GM23338 (cell line): Measurements from ENCODE around the gene LYST. TPM values are rescaled to one million over a fixed set of nuclear protein-coding genes. Genes with fewer than 3 reads are reported as not detected.

Experiments
- ATAC-seq: fragments of 200-7000 bp; cut with Tn5 transposase; 3 replicates; pipeline ENCODE4 v1.9.1; 2020
- DNase-seq: peaks from one replicate; pipeline ENCODE4 v3.0.0-alpha.2; 2015; ENCODE audit warnings: low spot score
- H2AFZ ChIP-seq: fragments of 200-600 bp; sonication (generic); 2 replicates; pipeline ENCODE4 v1.8.0; 2016; ENCODE audit warnings: antibody characterized with exemption, mild to moderate bottlenecking, moderate library complexity
- H3F3A ChIP-seq: fragments of 200-600 bp; sonication (generic); replicated peaks from 2 replicates; pipeline ENCODE4 v1.8.0; 2017; ENCODE audit warnings: antibody characterized with exemption, mixed run types, low read depth
- H3K27ac ChIP-seq: fragments of 200-600 bp; sonication (generic); 2 replicates; pipeline ENCODE4 v1.6.1; 2016; ENCODE audit warnings: low read depth
- H3K27me3 ChIP-seq: fragments of 200-600 bp; sonication (generic); 2 replicates; pipeline ENCODE4 v1.8.0; 2016; ENCODE audit warnings: mild to moderate bottlenecking, mixed run types, moderate library complexity; ENCODE audit not compliant: insufficient read depth
- H3K36me3 ChIP-seq: fragments of 200-600 bp; sonication (generic); 2 replicates; pipeline ENCODE4 v1.8.0; 2016; ENCODE audit warnings: mild to moderate bottlenecking; ENCODE audit not compliant: insufficient read depth
- H3K4me1 ChIP-seq: fragments of 200-600 bp; sonication (generic); 2 replicates; pipeline ENCODE4 v1.8.0; 2016; ENCODE audit warnings: mild to moderate bottlenecking, moderate library complexity; ENCODE audit not compliant: insufficient read depth
- H3K4me2 ChIP-seq: fragments of 200-600 bp; sonication (generic); 2 replicates; pipeline ENCODE4 v1.7.1; 2017; ENCODE audit warnings: mixed run types
- H3K4me3 ChIP-seq: fragments of 200-600 bp; sonication (generic); 2 replicates; pipeline ENCODE4 v1.6.1; 2016; ENCODE audit warnings: mixed run types
- H3K79me2 ChIP-seq: fragments of 200-600 bp; sonication (generic); replicated peaks from 2 replicates; pipeline ENCODE4 v1.8.0; 2017; ENCODE audit warnings: mild to moderate bottlenecking; ENCODE audit not compliant: insufficient read depth
- H3K9me2 ChIP-seq: fragments of 200-600 bp; sonication (generic); 2 replicates; pipeline ENCODE4 v1.8.0; 2017; ENCODE audit not compliant: insufficient read depth
- H4K20me1 ChIP-seq: fragments of 200-600 bp; sonication (generic); replicated peaks from 2 replicates; pipeline ENCODE4 v1.8.0; 2017; ENCODE audit warnings: mild to moderate bottlenecking; ENCODE audit not compliant: insufficient read depth
- H3K27ac Mint-ChIP-seq: 2 replicates; pipeline ENCODE4 v1.8.0; 2020; ENCODE audit warnings: inconsistent platforms, mild to moderate bottlenecking, moderate library complexity, mixed read lengths
- H3K27me3 Mint-ChIP-seq: 3 replicates; pipeline ENCODE4 v1.8.0; 2022; ENCODE audit warnings: low read depth, mild to moderate bottlenecking, moderate library complexity, mixed read lengths, inconsistent platforms; ENCODE audit not compliant: insufficient read depth, poor library complexity
- H3K36me3 Mint-ChIP-seq: 3 replicates; pipeline ENCODE4 v1.8.0; 2021; ENCODE audit warnings: low read depth, mild to moderate bottlenecking, inconsistent platforms, moderate library complexity, mixed read lengths
- H3K4me1 Mint-ChIP-seq: 3 replicates; pipeline ENCODE4 v1.8.0; 2020; ENCODE audit warnings: mild to moderate bottlenecking, inconsistent platforms, mixed read lengths
- H3K4me3 Mint-ChIP-seq: 3 replicates; pipeline ENCODE4 v1.8.0; 2021; ENCODE audit warnings: moderate library complexity, mild to moderate bottlenecking, inconsistent platforms, mixed read lengths
- H3K9me3 Mint-ChIP-seq: 3 replicates; pipeline ENCODE4 v1.8.0; 2020; ENCODE audit warnings: moderate library complexity, mild to moderate bottlenecking, inconsistent platforms, mixed read lengths
- CREB1 ChIP-seq: fragments of 250-450 bp; sonication (Bioruptor Pico); IDR thresholded peaks from 2 replicates; pipeline ENCODE4 v1.5.0; 2020; ENCODE audit warnings: low read depth, mild to moderate bottlenecking, moderate library complexity
- EZH2 ChIP-seq: fragments of 200-600 bp; sonication (generic); IDR thresholded peaks from one replicate; pipeline ENCODE4 v1.8.0; 2017; ENCODE audit warnings: antibody characterized with exemption, mild to moderate bottlenecking, low read depth; ENCODE audit not compliant: unreplicated experiment
- EZH2phosphoT487 ChIP-seq: fragments of 200-600 bp; sonication (generic); IDR thresholded peaks from one replicate; pipeline ENCODE4 v1.8.1; 2018; ENCODE audit warnings: antibody characterized with exemption; ENCODE audit not compliant: unreplicated experiment
- JUNB ChIP-seq: IDR thresholded peaks from one replicate; pipeline ENCODE4 v1.6.1; 2016; ENCODE audit warnings: antibody characterized with exemption; ENCODE audit not compliant: unreplicated experiment
- NANOG ChIP-seq: IDR thresholded peaks from 2 replicates; pipeline ENCODE4 v1.6.1; 2016; ENCODE audit warnings: antibody characterized with exemption, borderline replicate concordance
- POLR2AphosphoS5 ChIP-seq: IDR thresholded peaks from 2 replicates; pipeline ENCODE4 v1.6.1; 2016; ENCODE audit warnings: antibody characterized with exemption, low read depth
- STAT1 ChIP-seq: IDR thresholded peaks from one replicate; pipeline ENCODE4 v1.6.1; 2016; ENCODE audit warnings: antibody characterized with exemption; ENCODE audit not compliant: unreplicated experiment
- ZNF114 ChIP-seq: fragments of 250-450 bp; sonication (Bioruptor Pico); IDR thresholded peaks from 2 replicates; pipeline ENCODE4 v1.5.0; 2020; ENCODE audit warnings: mild to moderate bottlenecking, moderate library complexity
- ZNF331 ChIP-seq: fragments of 250-450 bp; sonication (Bioruptor Pico); IDR thresholded peaks from 2 replicates; pipeline ENCODE4 v1.5.0; 2020; ENCODE audit warnings: low read depth, mild to moderate bottlenecking, moderate library complexity
- polyA plus RNA-seq: library from polyadenylated mRNA; unstranded; fragments of >200 nt; fragmentation: Nextera tagmentation; extraction: Ambion mirVana; gene quantifications from 2 replicates; pipeline ENCODE4 v1.2.1, GENCODE V29; 2016
- total RNA-seq: library from RNA; depleted of rRNA; stranded (reverse); fragments of >200 nt; shearing (Covaris generic); gene quantifications from 2 replicates; pipeline ENCODE4 v1.2.3, GENCODE V29; 2014
- TF ChIP-seq, protein P1 (sequence below): fragments of 250-450 bp; sonication (Bioruptor Pico); IDR thresholded peaks from 2 replicates; pipeline ENCODE4 v1.5.0; 2020; ENCODE audit warnings: mild to moderate bottlenecking, moderate library complexity
- TF ChIP-seq, protein P2 (sequence below): IDR thresholded peaks from 2 replicates; pipeline ENCODE4 v1.6.1; 2016; ENCODE audit warnings: antibody characterized with exemption
- TF ChIP-seq, protein P3 (sequence below): IDR thresholded peaks from one replicate; pipeline ENCODE4 v1.6.1; 2018; ENCODE audit warnings: antibody characterized with exemption; ENCODE audit not compliant: unreplicated experiment
- TF ChIP-seq, protein P4 (sequence below), 2 experiments: fragments of 200-600 bp in 1 of 2; sonication (generic) in 1 of 2; conservative IDR thresholded peaks; 2 replicates each; pipeline versions ENCODE4 v1.5.1 to v1.6.1; 2016 to 2017; ENCODE audit warnings: antibody characterized with exemption in 2 of 2, low read depth in 2 of 2, mild to moderate bottlenecking in 2 of 2, moderate library complexity in 1 of 2

The LYST gene
- total and polyA plus RNA-seq, 2 experiments from 2014 or later, result 0.21 to 1.0 TPM

DNA sequence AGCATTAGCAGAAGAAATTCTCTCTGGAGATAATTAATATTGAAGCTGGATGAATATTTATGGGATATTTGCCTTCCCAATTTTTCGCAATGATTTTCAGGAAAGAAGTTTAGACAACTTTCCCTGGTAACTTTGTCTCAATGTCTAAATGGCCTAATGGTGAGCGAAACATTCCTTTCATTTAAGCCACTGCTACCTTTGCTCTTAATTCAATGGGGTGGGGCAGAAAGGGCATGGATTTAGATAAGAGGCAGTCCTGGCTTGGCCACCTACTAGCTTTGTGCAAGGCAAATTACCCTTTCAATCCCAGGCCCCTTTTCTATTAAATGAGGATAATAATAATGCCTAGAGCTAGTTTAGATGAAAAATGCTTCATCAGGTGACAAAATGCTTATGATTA, 27.1 kb upstream of the LYST start:
- H3K27me3 Mint-ChIP-seq, result peaks cover 3% of the 10 kb centered on the region
- no peaks in the 10 kb centered on the region for H3K36me3 ChIP-seq

More for the DNA sequence above, 27.1 kb upstream of the LYST start:
- H3K27ac Mint-ChIP-seq, result no peak overlapping the region
- no peaks in the 10 kb centered on the region for H3K79me2 ChIP-seq
- no peaks in the 10 kb centered on the region for H3F3A ChIP-seq
- H3K4me1 ChIP-seq, result no peaks in the 10 kb centered on the region; the same call in 1 of the 2 replicates
- TF ChIP-seq ZNF331 (CRISPR knock-in tag) (no peak), NANOG (no peak), CREB1 (CRISPR knock-in tag) (no peak), EZH2phosphoT487 (no peak), JUNB (no peak), STAT1 (no peak), ZNF114 (CRISPR knock-in tag) (no peak), POLR2AphosphoS5 (no peak), EZH2 (no peak)
- TF ChIP-seq, protein P1, sequence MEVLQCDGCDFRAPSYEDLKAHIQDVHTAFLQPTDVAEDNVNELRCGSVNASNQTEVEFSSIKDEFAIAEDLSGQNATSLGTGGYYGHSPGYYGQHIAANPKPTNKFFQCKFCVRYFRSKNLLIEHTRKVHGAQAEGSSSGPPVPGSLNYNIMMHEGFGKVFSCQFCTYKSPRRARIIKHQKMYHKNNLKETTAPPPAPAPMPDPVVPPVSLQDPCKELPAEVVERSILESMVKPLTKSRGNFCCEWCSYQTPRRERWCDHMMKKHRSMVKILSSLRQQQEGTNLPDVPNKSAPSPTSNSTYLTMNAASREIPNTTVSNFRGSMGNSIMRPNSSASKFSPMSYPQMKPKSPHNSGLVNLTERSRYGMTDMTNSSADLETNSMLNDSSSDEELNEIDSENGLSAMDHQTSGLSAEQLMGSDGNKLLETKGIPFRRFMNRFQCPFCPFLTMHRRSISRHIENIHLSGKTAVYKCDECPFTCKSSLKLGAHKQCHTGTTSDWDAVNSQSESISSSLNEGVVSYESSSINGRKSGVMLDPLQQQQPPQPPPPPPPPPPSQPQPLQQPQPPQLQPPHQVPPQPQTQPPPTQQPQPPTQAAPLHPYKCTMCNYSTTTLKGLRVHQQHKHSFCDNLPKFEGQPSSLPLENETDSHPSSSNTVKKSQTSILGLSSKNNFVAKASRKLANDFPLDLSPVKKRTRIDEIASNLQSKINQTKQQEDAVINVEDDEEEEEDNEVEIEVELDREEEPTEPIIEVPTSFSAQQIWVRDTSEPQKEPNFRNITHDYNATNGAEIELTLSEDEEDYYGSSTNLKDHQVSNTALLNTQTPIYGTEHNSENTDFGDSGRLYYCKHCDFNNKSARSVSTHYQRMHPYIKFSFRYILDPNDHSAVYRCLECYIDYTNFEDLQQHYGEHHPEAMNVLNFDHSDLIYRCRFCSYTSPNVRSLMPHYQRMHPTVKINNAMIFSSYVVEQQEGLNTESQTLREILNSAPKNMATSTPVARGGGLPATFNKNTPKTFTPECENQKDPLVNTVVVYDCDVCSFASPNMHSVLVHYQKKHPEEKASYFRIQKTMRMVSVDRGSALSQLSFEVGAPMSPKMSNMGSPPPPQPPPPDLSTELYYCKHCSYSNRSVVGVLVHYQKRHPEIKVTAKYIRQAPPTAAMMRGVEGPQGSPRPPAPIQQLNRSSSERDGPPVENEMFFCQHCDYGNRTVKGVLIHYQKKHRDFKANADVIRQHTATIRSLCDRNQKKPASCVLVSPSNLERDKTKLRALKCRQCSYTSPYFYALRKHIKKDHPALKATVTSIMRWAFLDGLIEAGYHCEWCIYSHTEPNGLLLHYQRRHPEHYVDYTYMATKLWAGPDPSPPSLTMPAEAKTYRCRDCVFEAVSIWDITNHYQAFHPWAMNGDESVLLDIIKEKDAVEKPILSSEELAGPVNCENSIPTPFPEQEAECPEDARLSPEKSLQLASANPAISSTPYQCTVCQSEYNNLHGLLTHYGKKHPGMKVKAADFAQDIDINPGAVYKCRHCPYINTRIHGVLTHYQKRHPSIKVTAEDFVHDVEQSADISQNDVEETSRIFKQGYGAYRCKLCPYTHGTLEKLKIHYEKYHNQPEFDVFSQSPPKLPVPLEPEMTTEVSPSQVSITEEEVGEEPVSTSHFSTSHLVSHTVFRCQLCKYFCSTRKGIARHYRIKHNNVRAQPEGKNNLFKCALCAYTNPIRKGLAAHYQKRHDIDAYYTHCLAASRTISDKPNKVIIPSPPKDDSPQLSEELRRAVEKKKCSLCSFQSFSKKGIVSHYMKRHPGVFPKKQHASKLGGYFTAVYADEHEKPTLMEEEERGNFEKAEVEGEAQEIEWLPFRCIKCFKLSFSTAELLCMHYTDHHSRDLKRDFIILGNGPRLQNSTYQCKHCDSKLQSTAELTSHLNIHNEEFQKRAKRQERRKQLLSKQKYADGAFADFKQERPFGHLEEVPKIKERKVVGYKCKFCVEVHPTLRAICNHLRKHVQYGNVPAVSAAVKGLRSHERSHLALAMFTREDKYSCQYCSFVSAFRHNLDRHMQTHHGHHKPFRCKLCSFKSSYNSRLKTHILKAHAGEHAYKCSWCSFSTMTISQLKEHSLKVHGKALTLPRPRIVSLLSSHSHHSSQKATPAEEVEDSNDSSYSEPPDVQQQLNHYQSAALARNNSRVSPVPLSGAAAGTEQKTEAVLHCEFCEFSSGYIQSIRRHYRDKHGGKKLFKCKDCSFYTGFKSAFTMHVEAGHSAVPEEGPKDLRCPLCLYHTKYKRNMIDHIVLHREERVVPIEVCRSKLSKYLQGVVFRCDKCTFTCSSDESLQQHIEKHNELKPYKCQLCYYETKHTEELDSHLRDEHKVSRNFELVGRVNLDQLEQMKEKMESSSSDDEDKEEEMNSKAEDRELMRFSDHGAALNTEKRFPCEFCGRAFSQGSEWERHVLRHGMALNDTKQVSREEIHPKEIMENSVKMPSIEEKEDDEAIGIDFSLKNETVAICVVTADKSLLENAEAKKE (CRISPR knock-in tag), result no peak
- TF ChIP-seq, protein P2, sequence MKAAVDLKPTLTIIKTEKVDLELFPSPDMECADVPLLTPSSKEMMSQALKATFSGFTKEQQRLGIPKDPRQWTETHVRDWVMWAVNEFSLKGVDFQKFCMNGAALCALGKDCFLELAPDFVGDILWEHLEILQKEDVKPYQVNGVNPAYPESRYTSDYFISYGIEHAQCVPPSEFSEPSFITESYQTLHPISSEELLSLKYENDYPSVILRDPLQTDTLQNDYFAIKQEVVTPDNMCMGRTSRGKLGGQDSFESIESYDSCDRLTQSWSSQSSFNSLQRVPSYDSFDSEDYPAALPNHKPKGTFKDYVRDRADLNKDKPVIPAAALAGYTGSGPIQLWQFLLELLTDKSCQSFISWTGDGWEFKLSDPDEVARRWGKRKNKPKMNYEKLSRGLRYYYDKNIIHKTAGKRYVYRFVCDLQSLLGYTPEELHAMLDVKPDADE, result no peak
- TF ChIP-seq, protein P3, sequence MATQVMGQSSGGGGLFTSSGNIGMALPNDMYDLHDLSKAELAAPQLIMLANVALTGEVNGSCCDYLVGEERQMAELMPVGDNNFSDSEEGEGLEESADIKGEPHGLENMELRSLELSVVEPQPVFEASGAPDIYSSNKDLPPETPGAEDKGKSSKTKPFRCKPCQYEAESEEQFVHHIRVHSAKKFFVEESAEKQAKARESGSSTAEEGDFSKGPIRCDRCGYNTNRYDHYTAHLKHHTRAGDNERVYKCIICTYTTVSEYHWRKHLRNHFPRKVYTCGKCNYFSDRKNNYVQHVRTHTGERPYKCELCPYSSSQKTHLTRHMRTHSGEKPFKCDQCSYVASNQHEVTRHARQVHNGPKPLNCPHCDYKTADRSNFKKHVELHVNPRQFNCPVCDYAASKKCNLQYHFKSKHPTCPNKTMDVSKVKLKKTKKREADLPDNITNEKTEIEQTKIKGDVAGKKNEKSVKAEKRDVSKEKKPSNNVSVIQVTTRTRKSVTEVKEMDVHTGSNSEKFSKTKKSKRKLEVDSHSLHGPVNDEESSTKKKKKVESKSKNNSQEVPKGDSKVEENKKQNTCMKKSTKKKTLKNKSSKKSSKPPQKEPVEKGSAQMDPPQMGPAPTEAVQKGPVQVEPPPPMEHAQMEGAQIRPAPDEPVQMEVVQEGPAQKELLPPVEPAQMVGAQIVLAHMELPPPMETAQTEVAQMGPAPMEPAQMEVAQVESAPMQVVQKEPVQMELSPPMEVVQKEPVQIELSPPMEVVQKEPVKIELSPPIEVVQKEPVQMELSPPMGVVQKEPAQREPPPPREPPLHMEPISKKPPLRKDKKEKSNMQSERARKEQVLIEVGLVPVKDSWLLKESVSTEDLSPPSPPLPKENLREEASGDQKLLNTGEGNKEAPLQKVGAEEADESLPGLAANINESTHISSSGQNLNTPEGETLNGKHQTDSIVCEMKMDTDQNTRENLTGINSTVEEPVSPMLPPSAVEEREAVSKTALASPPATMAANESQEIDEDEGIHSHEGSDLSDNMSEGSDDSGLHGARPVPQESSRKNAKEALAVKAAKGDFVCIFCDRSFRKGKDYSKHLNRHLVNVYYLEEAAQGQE, result no peak
- TF ChIP-seq, protein P4, sequence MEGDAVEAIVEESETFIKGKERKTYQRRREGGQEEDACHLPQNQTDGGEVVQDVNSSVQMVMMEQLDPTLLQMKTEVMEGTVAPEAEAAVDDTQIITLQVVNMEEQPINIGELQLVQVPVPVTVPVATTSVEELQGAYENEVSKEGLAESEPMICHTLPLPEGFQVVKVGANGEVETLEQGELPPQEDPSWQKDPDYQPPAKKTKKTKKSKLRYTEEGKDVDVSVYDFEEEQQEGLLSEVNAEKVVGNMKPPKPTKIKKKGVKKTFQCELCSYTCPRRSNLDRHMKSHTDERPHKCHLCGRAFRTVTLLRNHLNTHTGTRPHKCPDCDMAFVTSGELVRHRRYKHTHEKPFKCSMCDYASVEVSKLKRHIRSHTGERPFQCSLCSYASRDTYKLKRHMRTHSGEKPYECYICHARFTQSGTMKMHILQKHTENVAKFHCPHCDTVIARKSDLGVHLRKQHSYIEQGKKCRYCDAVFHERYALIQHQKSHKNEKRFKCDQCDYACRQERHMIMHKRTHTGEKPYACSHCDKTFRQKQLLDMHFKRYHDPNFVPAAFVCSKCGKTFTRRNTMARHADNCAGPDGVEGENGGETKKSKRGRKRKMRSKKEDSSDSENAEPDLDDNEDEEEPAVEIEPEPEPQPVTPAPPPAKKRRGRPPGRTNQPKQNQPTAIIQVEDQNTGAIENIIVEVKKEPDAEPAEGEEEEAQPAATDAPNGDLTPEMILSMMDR (conservative IDR thresholded peaks at IDR 0.05; ENCODE audit: low read depth in 2 of 2), result no peak
- no peak overlapping the region for H3K4me3 ChIP-seq
- H3K4me3 Mint-ChIP-seq, result no peak overlapping the region
- no peaks in the 10 kb centered on the region for H3K27me3 ChIP-seq
- no peak overlapping the region for H3K27ac ChIP-seq
- no peak for DNase-seq
- no peak overlapping the region for H3K4me2 ChIP-seq
- H3K9me2 ChIP-seq, result no peaks in the 10 kb centered on the region
- no peak for ATAC-seq
- H3K9me3 Mint-ChIP-seq, result no peaks in the 10 kb centered on the region; the same call in 2 of the 3 replicates
- H3K4me1 Mint-ChIP-seq, result peaks cover 9% of the 10 kb centered on the region; the same call in 2 of the 3 replicates
- H4K20me1 ChIP-seq, result no peaks in the 10 kb centered on the region
- no peaks in the 10 kb centered on the region for H3K36me3 Mint-ChIP-seq
- H2AFZ ChIP-seq, result no peak overlapping the region
